Calu3 (cell line): ENCODE data around the gene JARID2. TPM values are rescaled to one million over a fixed set of nuclear protein-coding genes. Genes with fewer than 3 reads are reported as not detected.

ENCODE experiments used
- BruUV-seq: library from RNA; stranded (reverse); fragments of 400-500 nt; replicated peaks from 2 replicates; lab custom pipeline; 2021; lab: Mats Ljungman, UMichigan
- CTCF ChIA-PET: fragments of 300-600 bp; sonication (Branson Sonifier 250); formaldehyde crosslinking; loops from one replicate; lab custom pipeline; 2022; ENCODE audit warnings: antibody characterized with exemption; lab: Charles Lee
- DNase-seq: peaks from one replicate; pipeline ENCODE4 v3.0.0; 2022
- H3K27ac Mint-ChIP-seq: one replicate; pipeline ENCODE4 v1.8.0; 2022; ENCODE audit warnings: mixed read lengths; ENCODE audit not compliant: unreplicated experiment
- H3K27me3 Mint-ChIP-seq: one replicate; pipeline ENCODE4 v1.8.0; 2022; ENCODE audit warnings: mixed read lengths; ENCODE audit not compliant: unreplicated experiment
- H3K36me3 Mint-ChIP-seq: one replicate; pipeline ENCODE4 v1.8.0; 2022; ENCODE audit warnings: mild to moderate bottlenecking, moderate library complexity, mixed read lengths; ENCODE audit not compliant: insufficient read depth, unreplicated experiment
- H3K4me1 Mint-ChIP-seq: one replicate; pipeline ENCODE4 v1.8.0; 2022; ENCODE audit warnings: mild to moderate bottlenecking, low read depth, mixed read lengths; ENCODE audit not compliant: unreplicated experiment
- H3K4me3 Mint-ChIP-seq: one replicate; pipeline ENCODE4 v1.8.0; 2022; ENCODE audit warnings: mild to moderate bottlenecking, low read depth, moderate library complexity, mixed read lengths; ENCODE audit not compliant: unreplicated experiment
- H3K9me3 Mint-ChIP-seq: one replicate; pipeline ENCODE4 v1.8.0; 2022; ENCODE audit warnings: low read depth, mixed read lengths; ENCODE audit not compliant: unreplicated experiment
- CTCF ChIP-seq: fragments of 200-600 bp; IDR thresholded peaks from one replicate; pipeline ENCODE4 v1.8.0; 2022; ENCODE audit warnings: antibody characterized with exemption; ENCODE audit not compliant: unreplicated experiment
- intact Hi-C: fragments of 100-400 bp; cut with micrococcal nuclease; formaldehyde crosslinking; loops from one replicate; pipeline ENCODE4 v1.10.0; 2022; ENCODE audit not compliant: unreplicated experiment
- total RNA-seq: library from RNA; stranded (reverse); gene quantifications from 2 replicates; pipeline ENCODE4 v1.2.3, GENCODE V29; 2022

Gene JARID2
- total RNA-seq, 1 experiment from 2014 or later: 9.4 TPM

GRCh38 chr6:15270402-15270801 is 24.5 kb downstream of the JARID2 start:
- intact Hi-C loops: no loop called here
- no peak overlapping the region for H3K4me3 Mint-ChIP-seq
- CTCF ChIA-PET: no interaction called here
- no TSS peak for BruUV-seq
- no peaks in the 10 kb centered on the region for H3K9me3 Mint-ChIP-seq
- H3K36me3 Mint-ChIP-seq: no peaks in the 10 kb centered on the region
- no peak for DNase-seq
- no peak for TF ChIP-seq CTCF
- H3K27ac Mint-ChIP-seq: no peak overlapping the region
- no peaks in the 10 kb centered on the region for H3K4me1 Mint-ChIP-seq
- no peaks in the 10 kb centered on the region for H3K27me3 Mint-ChIP-seq

GRCh38 chr6:15272562-15272961 is 26.7 kb downstream of the JARID2 start:
- no peak overlapping the region for H3K27ac Mint-ChIP-seq
- CTCF ChIA-PET: no interaction called here
- no peaks in the 10 kb centered on the region for H3K4me1 Mint-ChIP-seq
- no peak for TF ChIP-seq CTCF
- H3K36me3 Mint-ChIP-seq: no peaks in the 10 kb centered on the region
- H3K4me3 Mint-ChIP-seq: no peak overlapping the region
- intact Hi-C loops: no loop called here
- no peak for DNase-seq
- no peaks in the 10 kb centered on the region for H3K9me3 Mint-ChIP-seq
- H3K27me3 Mint-ChIP-seq: no peaks in the 10 kb centered on the region
- no TSS peak for BruUV-seq

GRCh38 chr6:15274692-15275387 is 29.0 kb downstream of the JARID2 start:
- CTCF ChIA-PET: interaction anchor here (0.6 to 0.7 kb wide), 2 partner anchors 537 to 1117 kb away, joined by 3 read pairs; no protein-coding TSS in a partner anchor
- intact Hi-C loops: no loop called here
- Mint-ChIP-seq H3K4me1 (peaks cover 9% of the 10 kb centered on the region), H3K27ac (no peak overlapping the region), H3K36me3 (no peaks in the 10 kb centered on the region), H3K27me3 (no peaks in the 10 kb centered on the region), H3K9me3 (no peaks in the 10 kb centered on the region), H3K4me3 (no peak overlapping the region)
- DNase-seq: no peak
- BruUV-seq: no TSS peak
- TF ChIP-seq CTCF: no peak

- Mint-ChIP-seq H3K4me3 (no peak overlapping the region), H3K27me3 (no peaks in the 10 kb centered on the region), H3K9me3 (no peaks in the 10 kb centered on the region), H3K27ac (no peak overlapping the region), H3K36me3 (no peaks in the 10 kb centered on the region), H3K4me1 (peaks cover 9% of the 10 kb centered on the region)
- BruUV-seq: no TSS peak
- intact Hi-C loops: no loop called here
- no peak for TF ChIP-seq CTCF
- DNase-seq: no peak
- CTCF ChIA-PET: no interaction called here
Observed at GRCh38 chr6:15276036-15276985, 30.4 kb downstream of the JARID2 start.
